Endothelial cell of umbilical vein (primary cell): ENCODE data around the gene MUL1. TPM values are rescaled to one million over a fixed set of nuclear protein-coding genes. Genes with fewer than 3 reads are reported as not detected.

Experiments
- BruUV-seq: library from RNA; stranded (reverse); fragments of 400-500 nt; replicated peaks from 2 replicates; lab custom pipeline; 2021; lab: Mats Ljungman, UMichigan
- CTCF ChIA-PET: fragments of 300-600, 350-600 bp; sonication (Branson Sonifier 250); formaldehyde crosslinking; loops from one replicate; lab custom pipeline; 2021; ENCODE audit warnings: antibody characterized with exemption, inconsistent platforms; lab: Charles Lee
- POLR2A ChIA-PET: fragments of 300-600, 350-600 bp; sonication (Branson Sonifier 250); formaldehyde crosslinking; loops from one replicate; lab custom pipeline; 2021; ENCODE audit warnings: antibody characterized with exemption, inconsistent platforms; lab: Charles Lee
- DNase-seq: peaks from one replicate; pipeline ENCODE4 v3.0.0-alpha.2; 2011; ENCODE audit warnings: low read depth, low spot score
- FAIRE-seq: peaks from 2 replicates; lab custom pipeline; 2011; peaks lifted over from hg19 to GRCh38; lab: Jason Lieb, UNC
- H2AFZ ChIP-seq: 2 replicates; pipeline ENCODE4 v1.6.0; 2012; ENCODE audit warnings: low read depth, low read length, control low read depth, inconsistent platforms
- H3K27ac ChIP-seq: 2 replicates; pipeline ENCODE4 v1.5.1; 2011; ENCODE audit warnings: low read depth, mild to moderate bottlenecking, control low read depth, low read length, moderate library complexity; ENCODE audit not compliant: insufficient read depth
- H3K27me3 ChIP-seq, 2 experiments: 2 replicates each; pipeline versions ENCODE4 v1.6.0 to v1.6.1; 2011; ENCODE audit warnings: low read length in 2 of 2, mixed read lengths in 1 of 2; ENCODE audit not compliant: control insufficient read depth in 2 of 2, insufficient read depth in 2 of 2
- H3K36me3 ChIP-seq, 2 experiments: 2 replicates in 1 of 2; 3 replicates in 1 of 2; pipeline ENCODE4 v1.5.1; 2011; ENCODE audit warnings: low read length in 2 of 2, mild to moderate bottlenecking in 1 of 2, moderate library complexity in 1 of 2; ENCODE audit not compliant: control insufficient read depth in 2 of 2, insufficient read depth in 2 of 2; ENCODE audit errors: extremely low read depth in 1 of 2
- H3K4me1 ChIP-seq: 3 replicates; pipeline ENCODE4 v1.5.1; 2011; ENCODE audit warnings: mild to moderate bottlenecking, low read length; ENCODE audit not compliant: control insufficient read depth, insufficient read depth; ENCODE audit errors: extremely low read depth
- H3K4me2 ChIP-seq: 2 replicates; pipeline ENCODE4 v1.6.1; 2011; ENCODE audit warnings: low read length, control low read depth, mixed read lengths; ENCODE audit not compliant: insufficient read depth
- H3K4me3 ChIP-seq, 3 experiments: fragments of 200-600 bp in 1 of 3; sonication (generic), shearing (Covaris generic) in 1 of 3; replicated peaks in 1 of 3; 2 replicates each; pipeline ENCODE4 v1.5.1; 2011 to 2016; ENCODE audit warnings: control low read depth in 3 of 3, low read length in 3 of 3, mild to moderate bottlenecking in 2 of 3, inconsistent platforms in 1 of 3, low read depth in 1 of 3, moderate library complexity in 1 of 3; ENCODE audit not compliant: insufficient read depth in 1 of 3
- H3K79me2 ChIP-seq: 2 replicates; pipeline ENCODE4 v1.6.0; 2012; ENCODE audit warnings: low read length, inconsistent platforms; ENCODE audit not compliant: control insufficient read depth, insufficient read depth
- H3K9ac ChIP-seq: replicated peaks from 2 replicates; pipeline ENCODE3; 2011; ENCODE audit warnings: low read length, control low read depth; ENCODE audit not compliant: insufficient read depth; ENCODE audit errors: extremely low read depth
- H3K9me1 ChIP-seq: replicated peaks from 3 replicates; pipeline ENCODE4 v1.6.0; 2011; ENCODE audit warnings: mild to moderate bottlenecking, low read length; ENCODE audit not compliant: control insufficient read depth, insufficient read depth; ENCODE audit errors: extremely low read depth
- H3K9me3 ChIP-seq: replicated peaks from 2 replicates; pipeline ENCODE4 v1.5.1; 2012; ENCODE audit warnings: low read length, inconsistent platforms; ENCODE audit not compliant: control insufficient read depth, insufficient read depth
- H4K20me1 ChIP-seq: replicated peaks from 2 replicates; pipeline ENCODE3; 2011; ENCODE audit warnings: mild to moderate bottlenecking, low read length; ENCODE audit not compliant: control insufficient read depth, insufficient read depth; ENCODE audit errors: extremely low read depth
- EZH2 ChIP-seq: IDR thresholded peaks from 2 replicates; pipeline ENCODE4 v1.6.1; 2012; ENCODE audit warnings: borderline replicate concordance, low read depth, mild to moderate bottlenecking, moderate library complexity, low read length, inconsistent platforms; ENCODE audit not compliant: severe bottlenecking
- FOS ChIP-seq: IDR thresholded peaks from 2 replicates; pipeline ENCODE4 v1.6.1; 2011; ENCODE audit warnings: mild to moderate bottlenecking, low read length, moderate library complexity, borderline replicate concordance; ENCODE audit not compliant: insufficient read depth
- GATA2 ChIP-seq: IDR thresholded peaks from 2 replicates; pipeline ENCODE4 v1.7.0; 2011; ENCODE audit warnings: low read depth, mild to moderate bottlenecking, moderate library complexity, mixed read lengths, low read length; ENCODE audit not compliant: insufficient read length, insufficient read depth
- JUN ChIP-seq: IDR thresholded peaks from 2 replicates; pipeline ENCODE4 v1.6.1; 2011; ENCODE audit warnings: borderline replicate concordance, low read depth; ENCODE audit not compliant: insufficient read length, insufficient read depth
- MYC ChIP-seq: IDR thresholded peaks from one replicate; pipeline ENCODE4 v1.6.1; 2011; ENCODE audit warnings: mild to moderate bottlenecking, low read depth, low read length
- POLR2A ChIP-seq: IDR thresholded peaks from 2 replicates; pipeline ENCODE4 v1.6.1; 2012; ENCODE audit warnings: low read depth, mild to moderate bottlenecking, control low read depth, low read length
- POLR2AphosphoS5 ChIP-seq: IDR thresholded peaks from 2 replicates; pipeline ENCODE4 v1.6.1; 2012; ENCODE audit warnings: low read depth, mild to moderate bottlenecking, control low read depth, low read length, moderate library complexity; ENCODE audit not compliant: insufficient read depth
- dilution Hi-C: fragments of 300-500 bp; cut with MboI; formaldehyde crosslinking; loops from one replicate; pipeline ENCODE4 v1.15.0; 2019; ENCODE audit warnings: low sequenced_read_pairs; ENCODE audit not compliant: extremely low pct_ligation_motif_present
- intact Hi-C: fragments of 100-400 bp; cut with micrococcal nuclease; formaldehyde crosslinking; loops from one replicate; pipeline ENCODE4 v1.10.0; 2022
- polyA plus RNA-seq, 4 experiments: library from polyadenylated mRNA; depleted of rRNA in 3 of 4; stranded (reverse) in 3 of 4; unstranded in 1 of 4; fragments of >200 nt; gene quantifications; 2 replicates each; pipeline versions ENCODE4 v1.2.1 to v1.2.3, GENCODE V29; 2011 to 2012; ENCODE audit warnings: missing spikeins in 1 of 4
- total RNA-seq: library from RNA; stranded (reverse); gene quantifications from 2 replicates; pipeline ENCODE4 v1.2.3, GENCODE V29; 2021
- TF ChIP-seq, protein P1 (sequence below): IDR thresholded peaks from 2 replicates; pipeline ENCODE4 v1.6.1; 2011; ENCODE audit not compliant: insufficient read depth, insufficient read length
- TF ChIP-seq, protein P2 (sequence below), 2 donors: IDR thresholded peaks; 1 replicate in 1 of 2; 2 replicates in 1 of 2; pipeline ENCODE4 v1.5.1; 2011; ENCODE audit warnings: low read length in 2 of 2, mild to moderate bottlenecking in 2 of 2, moderate library complexity in 2 of 2, control low read depth in 1 of 2, inconsistent platforms in 1 of 2, low read depth in 1 of 2; ENCODE audit not compliant: insufficient read depth in 1 of 2; ENCODE audit errors: extremely low read depth in 1 of 2

MUL1 gene
- total and polyA plus RNA-seq, 2 donors (not counting 3 experiments of a cell fraction or from before 2014, with no cell fraction given) = 28.3 to 29.5 TPM

GRCh38 chr1:20533635-20534034 lies 25.7 kb upstream of the MUL1 start:
- no peak overlapping the region for H3K4me3 ChIP-seq
- dilution Hi-C loops = no loop called here
- no peak overlapping the region for H3K9ac ChIP-seq
- H3K9me3 ChIP-seq = no peaks in the 10 kb centered on the region
- ChIA-PET POLR2A (no interaction called here), CTCF (no interaction called here)
- H3K36me3 ChIP-seq = no peaks in the 10 kb centered on the region
- no peak for DNase-seq
- no peak overlapping the region for H2AFZ ChIP-seq
- peaks cover 11 to 14% of the 10 kb centered on the region in 2 experiments for H3K27me3 ChIP-seq
- TF ChIP-seq EZH2 (no peak), FOS (no peak), POLR2A (no peak), MYC (no peak), POLR2AphosphoS5 (no peak), GATA2 (no peak), JUN (no peak)
- TF ChIP-seq, protein P1, sequence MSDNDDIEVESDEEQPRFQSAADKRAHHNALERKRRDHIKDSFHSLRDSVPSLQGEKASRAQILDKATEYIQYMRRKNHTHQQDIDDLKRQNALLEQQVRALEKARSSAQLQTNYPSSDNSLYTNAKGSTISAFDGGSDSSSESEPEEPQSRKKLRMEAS = no peak
- TF ChIP-seq, protein P2, sequence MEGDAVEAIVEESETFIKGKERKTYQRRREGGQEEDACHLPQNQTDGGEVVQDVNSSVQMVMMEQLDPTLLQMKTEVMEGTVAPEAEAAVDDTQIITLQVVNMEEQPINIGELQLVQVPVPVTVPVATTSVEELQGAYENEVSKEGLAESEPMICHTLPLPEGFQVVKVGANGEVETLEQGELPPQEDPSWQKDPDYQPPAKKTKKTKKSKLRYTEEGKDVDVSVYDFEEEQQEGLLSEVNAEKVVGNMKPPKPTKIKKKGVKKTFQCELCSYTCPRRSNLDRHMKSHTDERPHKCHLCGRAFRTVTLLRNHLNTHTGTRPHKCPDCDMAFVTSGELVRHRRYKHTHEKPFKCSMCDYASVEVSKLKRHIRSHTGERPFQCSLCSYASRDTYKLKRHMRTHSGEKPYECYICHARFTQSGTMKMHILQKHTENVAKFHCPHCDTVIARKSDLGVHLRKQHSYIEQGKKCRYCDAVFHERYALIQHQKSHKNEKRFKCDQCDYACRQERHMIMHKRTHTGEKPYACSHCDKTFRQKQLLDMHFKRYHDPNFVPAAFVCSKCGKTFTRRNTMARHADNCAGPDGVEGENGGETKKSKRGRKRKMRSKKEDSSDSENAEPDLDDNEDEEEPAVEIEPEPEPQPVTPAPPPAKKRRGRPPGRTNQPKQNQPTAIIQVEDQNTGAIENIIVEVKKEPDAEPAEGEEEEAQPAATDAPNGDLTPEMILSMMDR (IDR thresholded peaks at IDR 0.05; ENCODE audit: extremely low read depth in 1 of 2, insufficient read depth in 1 of 2, low read depth in 1 of 2, low read length in 2 of 2) = no peak
- no peak for FAIRE-seq
- BruUV-seq = no TSS peak
- H3K9me1 ChIP-seq = no peaks in the 10 kb centered on the region
- no peaks in the 10 kb centered on the region for H3K4me1 ChIP-seq
- H3K79me2 ChIP-seq = no peaks in the 10 kb centered on the region
- intact Hi-C loops = no loop called here
- no peak overlapping the region for H3K4me2 ChIP-seq
- no peak overlapping the region for H3K27ac ChIP-seq
- H4K20me1 ChIP-seq = no peaks in the 10 kb centered on the region
